SK-N-SH treated with all-trans-retinoic acid at 6 μM for 48 hours (cell line): Measurements from ENCODE around the gene LPP.

Experiments
- CREB5 ChIP-seq: fragments of 250-450 bp; sonication (Bioruptor Pico); IDR thresholded peaks from 2 replicates; pipeline ENCODE4 v1.5.1; 2020; ENCODE audit warnings: low read depth, mild to moderate bottlenecking, moderate library complexity
- ESRRG ChIP-seq: fragments of 250-450 bp; sonication (Bioruptor Pico); IDR thresholded peaks from 2 replicates; pipeline ENCODE4 v1.6.1; 2021; ENCODE audit warnings: mild to moderate bottlenecking
- PATZ1 ChIP-seq: fragments of 250-450 bp; sonication (Bioruptor Pico); IDR thresholded peaks from 2 replicates; pipeline ENCODE4 v1.8.0; 2020; ENCODE audit warnings: mild to moderate bottlenecking, moderate library complexity, borderline replicate concordance
- POU6F1 ChIP-seq: fragments of 250-450 bp; sonication (Bioruptor Pico); IDR thresholded peaks from 2 replicates; pipeline ENCODE4 v1.8.0; 2021; ENCODE audit warnings: low read depth, mild to moderate bottlenecking, moderate library complexity, borderline replicate concordance
- RARB ChIP-seq: fragments of 250-450 bp; sonication (Bioruptor Pico); IDR thresholded peaks from 2 replicates; pipeline ENCODE4 v1.8.0; 2021; ENCODE audit warnings: mild to moderate bottlenecking, moderate library complexity
- TOX ChIP-seq: fragments of 250-450 bp; sonication (Bioruptor Pico); IDR thresholded peaks from 2 replicates; pipeline ENCODE4 v1.8.0; 2021; ENCODE audit warnings: mild to moderate bottlenecking, moderate library complexity, borderline replicate concordance
- TSHZ2 ChIP-seq: fragments of 250-450 bp; sonication (Bioruptor Pico); IDR thresholded peaks from 2 replicates; pipeline ENCODE4 v1.5.0; 2020; ENCODE audit warnings: mild to moderate bottlenecking, moderate library complexity
- ZFP3 ChIP-seq: fragments of 250-450 bp; sonication (Bioruptor Pico); IDR thresholded peaks from 2 replicates; pipeline ENCODE4 v1.5.0; 2020; ENCODE audit warnings: mild to moderate bottlenecking, moderate library complexity
- ZFP30 ChIP-seq: fragments of 450-650 bp; formaldehyde crosslinking; IDR thresholded peaks from 2 replicates; pipeline ENCODE4 v1.5.0; 2022; ENCODE audit warnings: mild to moderate bottlenecking, moderate library complexity
- ZNF70 ChIP-seq: fragments of 450-650 bp; formaldehyde crosslinking; IDR thresholded peaks from 2 replicates; pipeline ENCODE4 v1.5.0; 2020; ENCODE audit warnings: mild to moderate bottlenecking, moderate library complexity
- ZNF8 ChIP-seq: fragments of 450-650 bp; formaldehyde crosslinking; IDR thresholded peaks from 2 replicates; pipeline ENCODE4 v1.5.0; 2020; ENCODE audit warnings: mild to moderate bottlenecking, moderate library complexity

- TF ChIP-seq CREB5 (no peak), ZNF8 (CRISPR knock-in tag) (no peak), TSHZ2 (no peak), ESRRG (no peak), ZNF70 (CRISPR knock-in tag) (no peak), PATZ1 (CRISPR knock-in tag) (no peak), TOX (CRISPR knock-in tag) (no peak), ZFP30 (CRISPR knock-in tag) (no peak), RARB (CRISPR knock-in tag) (no peak), ZFP3 (CRISPR knock-in tag) (no peak), POU6F1 (no peak)
Observed at GRCh38 chr3:188199386-188199785, 45.4 kb downstream of the LPP start.
